Fibroblast of lung (primary cell): ENCODE data around the gene TRIM40.

Source experiments
- EZH2 ChIP-seq: IDR thresholded peaks from 2 replicates; pipeline ENCODE4 v1.5.1; 2012; ENCODE audit warnings: low read length, control low read depth, mild to moderate bottlenecking; ENCODE audit errors: missing control alignments
- TF ChIP-seq, protein P1 (sequence below), 2 donors: IDR thresholded peaks in 1 of 2; conservative IDR thresholded peaks in 1 of 2; 1 replicate in 1 of 2; 2 replicates in 1 of 2; pipeline ENCODE4 v1.5.1; 2011 to 2012; ENCODE audit warnings: low read length in 2 of 2, control low read depth in 1 of 2, inconsistent platforms in 1 of 2, low read depth in 1 of 2, mild to moderate bottlenecking in 1 of 2

DNA sequence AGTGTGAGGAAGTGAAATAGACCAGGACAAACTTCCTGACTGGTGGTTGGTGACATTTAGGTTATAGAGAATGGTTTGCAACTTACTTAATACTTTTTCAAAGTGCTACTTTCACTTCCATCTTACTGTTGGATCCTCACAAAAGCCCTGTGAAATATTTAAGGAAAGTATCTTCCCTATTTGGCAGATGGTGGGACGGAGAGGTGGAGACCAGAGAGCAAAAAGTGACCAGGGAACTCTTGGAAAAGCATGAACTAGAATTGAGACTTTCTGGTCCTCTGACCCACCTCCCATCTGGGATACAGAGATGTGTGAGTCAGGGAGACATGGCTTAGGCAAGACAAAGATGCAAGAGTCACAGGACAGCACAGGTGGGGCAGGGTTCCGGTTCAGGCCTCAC lies 22.1 kb downstream of the TRIM40 start:
- TF ChIP-seq, protein P1, sequence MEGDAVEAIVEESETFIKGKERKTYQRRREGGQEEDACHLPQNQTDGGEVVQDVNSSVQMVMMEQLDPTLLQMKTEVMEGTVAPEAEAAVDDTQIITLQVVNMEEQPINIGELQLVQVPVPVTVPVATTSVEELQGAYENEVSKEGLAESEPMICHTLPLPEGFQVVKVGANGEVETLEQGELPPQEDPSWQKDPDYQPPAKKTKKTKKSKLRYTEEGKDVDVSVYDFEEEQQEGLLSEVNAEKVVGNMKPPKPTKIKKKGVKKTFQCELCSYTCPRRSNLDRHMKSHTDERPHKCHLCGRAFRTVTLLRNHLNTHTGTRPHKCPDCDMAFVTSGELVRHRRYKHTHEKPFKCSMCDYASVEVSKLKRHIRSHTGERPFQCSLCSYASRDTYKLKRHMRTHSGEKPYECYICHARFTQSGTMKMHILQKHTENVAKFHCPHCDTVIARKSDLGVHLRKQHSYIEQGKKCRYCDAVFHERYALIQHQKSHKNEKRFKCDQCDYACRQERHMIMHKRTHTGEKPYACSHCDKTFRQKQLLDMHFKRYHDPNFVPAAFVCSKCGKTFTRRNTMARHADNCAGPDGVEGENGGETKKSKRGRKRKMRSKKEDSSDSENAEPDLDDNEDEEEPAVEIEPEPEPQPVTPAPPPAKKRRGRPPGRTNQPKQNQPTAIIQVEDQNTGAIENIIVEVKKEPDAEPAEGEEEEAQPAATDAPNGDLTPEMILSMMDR (conservative IDR thresholded peaks at IDR 0.05 in 1 of 2, IDR thresholded peaks at IDR 0.05 in 1 of 2; ENCODE audit: low read depth in 1 of 2, low read length in 2 of 2) = no peak
- no peak for TF ChIP-seq EZH2
